ENCODE data around the gene SEC22B.
A peak's percentile ranks its signal among the peaks of the same experiment; 100 is the strongest.
"Not testable (repeated sequence)": the region's sequence is repeated elsewhere in the genome, so short reads cannot be mapped to it uniquely, and the experiment has no call there.

DNA sequence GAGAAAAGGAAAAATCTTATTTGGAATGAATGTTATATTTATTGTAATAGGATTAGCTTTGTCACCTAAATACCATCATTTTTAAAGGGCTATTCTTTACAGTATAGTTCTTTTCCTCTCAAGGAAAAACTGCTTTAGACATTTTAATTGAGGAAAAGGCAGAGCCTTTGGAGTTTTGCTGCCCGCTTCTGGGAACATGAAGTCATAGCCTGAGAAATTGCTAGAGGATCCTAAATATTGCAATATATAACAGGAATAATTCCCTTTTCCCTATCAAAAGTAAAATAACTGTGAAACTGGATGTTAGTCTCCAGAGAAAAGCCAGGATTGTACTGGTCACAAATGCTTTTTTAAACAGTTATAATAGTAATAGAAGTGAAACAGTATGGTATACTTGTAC lies 30.5 kb downstream of the SEC22B start:
- TF ChIP-seq SREBF2 (IDR thresholded peaks at IDR 0.05); POLR2AphosphoS2 (conservative IDR thresholded peaks at IDR 0.05; ENCODE audit: low read length); ZSCAN20 (CRISPR knock-in tag; IDR thresholded peaks at IDR 0.05); ZNF302 (CRISPR knock-in tag; IDR thresholded peaks at IDR 0.05); POLR2A (IDR thresholded peaks at IDR 0.05; ENCODE audit: low read length); HOXB13 (CRISPR knock-in tag; IDR thresholded peaks at IDR 0.05; ENCODE audit: low read depth); NR3C1 (IDR thresholded peaks at IDR 0.05); EP300 (IDR thresholded peaks at IDR 0.05); CBX2 (IDR thresholded peaks at IDR 0.05; ENCODE audit: borderline replicate concordance, low read depth): not testable (repeated sequence)
- TF ChIP-seq, protein P1, sequence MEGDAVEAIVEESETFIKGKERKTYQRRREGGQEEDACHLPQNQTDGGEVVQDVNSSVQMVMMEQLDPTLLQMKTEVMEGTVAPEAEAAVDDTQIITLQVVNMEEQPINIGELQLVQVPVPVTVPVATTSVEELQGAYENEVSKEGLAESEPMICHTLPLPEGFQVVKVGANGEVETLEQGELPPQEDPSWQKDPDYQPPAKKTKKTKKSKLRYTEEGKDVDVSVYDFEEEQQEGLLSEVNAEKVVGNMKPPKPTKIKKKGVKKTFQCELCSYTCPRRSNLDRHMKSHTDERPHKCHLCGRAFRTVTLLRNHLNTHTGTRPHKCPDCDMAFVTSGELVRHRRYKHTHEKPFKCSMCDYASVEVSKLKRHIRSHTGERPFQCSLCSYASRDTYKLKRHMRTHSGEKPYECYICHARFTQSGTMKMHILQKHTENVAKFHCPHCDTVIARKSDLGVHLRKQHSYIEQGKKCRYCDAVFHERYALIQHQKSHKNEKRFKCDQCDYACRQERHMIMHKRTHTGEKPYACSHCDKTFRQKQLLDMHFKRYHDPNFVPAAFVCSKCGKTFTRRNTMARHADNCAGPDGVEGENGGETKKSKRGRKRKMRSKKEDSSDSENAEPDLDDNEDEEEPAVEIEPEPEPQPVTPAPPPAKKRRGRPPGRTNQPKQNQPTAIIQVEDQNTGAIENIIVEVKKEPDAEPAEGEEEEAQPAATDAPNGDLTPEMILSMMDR (IDR thresholded peaks at IDR 0.05), result peak; percentile 21; the same call in 2 of the 3 replicates
- TF ChIP-seq, protein P2, sequence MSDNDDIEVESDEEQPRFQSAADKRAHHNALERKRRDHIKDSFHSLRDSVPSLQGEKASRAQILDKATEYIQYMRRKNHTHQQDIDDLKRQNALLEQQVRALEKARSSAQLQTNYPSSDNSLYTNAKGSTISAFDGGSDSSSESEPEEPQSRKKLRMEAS (IDR thresholded peaks at IDR 0.05), result not testable (repeated sequence)

Measured in A549 (cell line).